Testis (tissue), 3 donors: ENCODE results near the gene GPR157. TPM values are rescaled to one million over a fixed set of nuclear protein-coding genes. Genes with fewer than 3 reads are reported as not detected.

Source experiments
- DNase-seq: peaks from one replicate; pipeline ENCODE4 v3.0.0-alpha.2; 2019
- H3K27ac ChIP-seq, 2 donors: fragments of 200-600 bp; sonication (generic); one replicate each; pipeline ENCODE4 v1.5.1; 2019
- H3K27me3 ChIP-seq: fragments of 200-600 bp; sonication (generic); one replicate; pipeline ENCODE4 v1.5.1; 2019
- H3K36me3 ChIP-seq: fragments of 200-600 bp; sonication (generic); one replicate; pipeline ENCODE4 v1.5.1; 2017; ENCODE audit warnings: low read depth; ENCODE audit errors: missing control alignments
- H3K4me1 ChIP-seq: fragments of 200-600 bp; sonication (generic); one replicate; pipeline ENCODE4 v1.5.1; 2019
- H3K4me3 ChIP-seq, 2 donors: fragments of 200-600 bp; sonication (generic); one replicate each; pipeline ENCODE4 v1.5.1; 2017 to 2019
- H3K9me3 ChIP-seq: fragments of 200-600 bp; sonication (generic); one replicate; pipeline ENCODE4 v1.5.1; 2017
- POLR2A ChIP-seq: fragments of 450-650 bp; IDR thresholded peaks from one replicate; pipeline ENCODE4 v1.6.1; 2017; ENCODE audit warnings: antibody characterized with exemption, mild to moderate bottlenecking, moderate library complexity
- WGBS, 2 donors: methylation state at CpG; one replicate each; pipeline ENCODE4 v1.1.5; 2018; 5-methylcytosine and 5-hydroxymethylcytosine counted together
- intact Hi-C: fragments of 100-400 bp; cut with DNase I; formaldehyde crosslinking; loops from one replicate; pipeline ENCODE4 v1.15.1; 2023; ENCODE audit warnings: low total_unique reads
- polyA plus RNA-seq: library from polyadenylated mRNA; stranded (reverse); fragments of 350-450 nt; fragmentation: Illumina TruSeq; extraction: RNeasy Lipid Tissue Mini Kit (QIAGEN cat#74804); gene quantifications from one replicate; pipeline ENCODE4 v1.2.3, GENCODE V29; 2014; ENCODE audit warnings: low read depth, low replicate concordance; ENCODE audit not compliant: insufficient read depth
- total RNA-seq, 2 donors: library from RNA; depleted of rRNA; stranded (reverse); fragments of >200 nt; gene quantifications; one replicate each; pipeline ENCODE4 v1.2.3, GENCODE V29; 2016
- TF ChIP-seq, protein P1 (sequence below), 3 experiments: fragments of 450-650 bp in 2 of 3; fragments of 200-600 bp in 1 of 3; sonication (generic) in 1 of 3; IDR thresholded peaks; one replicate each; pipeline ENCODE4 v1.5.1; 2016 to 2019; ENCODE audit warnings: antibody characterized with exemption in 3 of 3, mild to moderate bottlenecking in 2 of 3, moderate library complexity in 1 of 3

Gene GPR157
- total and polyA plus RNA-seq, 3 donors from 2014 or later = 4.1 to 11.7 (median 8.8) TPM

- no peak for TF ChIP-seq POLR2A
- TF ChIP-seq, protein P1, sequence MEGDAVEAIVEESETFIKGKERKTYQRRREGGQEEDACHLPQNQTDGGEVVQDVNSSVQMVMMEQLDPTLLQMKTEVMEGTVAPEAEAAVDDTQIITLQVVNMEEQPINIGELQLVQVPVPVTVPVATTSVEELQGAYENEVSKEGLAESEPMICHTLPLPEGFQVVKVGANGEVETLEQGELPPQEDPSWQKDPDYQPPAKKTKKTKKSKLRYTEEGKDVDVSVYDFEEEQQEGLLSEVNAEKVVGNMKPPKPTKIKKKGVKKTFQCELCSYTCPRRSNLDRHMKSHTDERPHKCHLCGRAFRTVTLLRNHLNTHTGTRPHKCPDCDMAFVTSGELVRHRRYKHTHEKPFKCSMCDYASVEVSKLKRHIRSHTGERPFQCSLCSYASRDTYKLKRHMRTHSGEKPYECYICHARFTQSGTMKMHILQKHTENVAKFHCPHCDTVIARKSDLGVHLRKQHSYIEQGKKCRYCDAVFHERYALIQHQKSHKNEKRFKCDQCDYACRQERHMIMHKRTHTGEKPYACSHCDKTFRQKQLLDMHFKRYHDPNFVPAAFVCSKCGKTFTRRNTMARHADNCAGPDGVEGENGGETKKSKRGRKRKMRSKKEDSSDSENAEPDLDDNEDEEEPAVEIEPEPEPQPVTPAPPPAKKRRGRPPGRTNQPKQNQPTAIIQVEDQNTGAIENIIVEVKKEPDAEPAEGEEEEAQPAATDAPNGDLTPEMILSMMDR (IDR thresholded peaks at IDR 0.05) = no peak
- no peak for DNase-seq
- no peaks in the 10 kb centered on the region for H3K27me3 ChIP-seq
- no peaks in the 10 kb centered on the region for H3K9me3 ChIP-seq
- no peaks in the 10 kb centered on the region for H3K36me3 ChIP-seq
- 43 to 61% methylated on average over 10 of the region's 10 CpGs for WGBS, 2 donors
- intact Hi-C loops = no loop called here
- H3K27ac ChIP-seq = no peak overlapping the region
- H3K4me3 ChIP-seq = no peak overlapping the region
- peaks cover 8% of the 10 kb centered on the region for H3K4me1 ChIP-seq
Observed at GRCh38 chr1:9135073-9135836, 6.4 kb upstream of the GPR157 start.

GRCh38 chr1:9133870-9134585 is 5.1 kb upstream of the GPR157 start:
- TF ChIP-seq, protein P1 (IDR thresholded peaks at IDR 0.05) = no peak
- TF ChIP-seq POLR2A = no peak
- H3K27ac ChIP-seq = no peak overlapping the region
- DNase-seq = no peak
- no peaks in the 10 kb centered on the region for H3K9me3 ChIP-seq
- no peaks in the 10 kb centered on the region for H3K27me3 ChIP-seq
- no peaks in the 10 kb centered on the region for H3K36me3 ChIP-seq
- H3K4me3 ChIP-seq = no peak overlapping the region
- intact Hi-C loops = no loop called here
- H3K4me1 ChIP-seq = peaks cover 8% of the 10 kb centered on the region
- WGBS, 2 donors = 48 to 53% methylated on average over 5 of the region's 5 CpGs

DNA sequence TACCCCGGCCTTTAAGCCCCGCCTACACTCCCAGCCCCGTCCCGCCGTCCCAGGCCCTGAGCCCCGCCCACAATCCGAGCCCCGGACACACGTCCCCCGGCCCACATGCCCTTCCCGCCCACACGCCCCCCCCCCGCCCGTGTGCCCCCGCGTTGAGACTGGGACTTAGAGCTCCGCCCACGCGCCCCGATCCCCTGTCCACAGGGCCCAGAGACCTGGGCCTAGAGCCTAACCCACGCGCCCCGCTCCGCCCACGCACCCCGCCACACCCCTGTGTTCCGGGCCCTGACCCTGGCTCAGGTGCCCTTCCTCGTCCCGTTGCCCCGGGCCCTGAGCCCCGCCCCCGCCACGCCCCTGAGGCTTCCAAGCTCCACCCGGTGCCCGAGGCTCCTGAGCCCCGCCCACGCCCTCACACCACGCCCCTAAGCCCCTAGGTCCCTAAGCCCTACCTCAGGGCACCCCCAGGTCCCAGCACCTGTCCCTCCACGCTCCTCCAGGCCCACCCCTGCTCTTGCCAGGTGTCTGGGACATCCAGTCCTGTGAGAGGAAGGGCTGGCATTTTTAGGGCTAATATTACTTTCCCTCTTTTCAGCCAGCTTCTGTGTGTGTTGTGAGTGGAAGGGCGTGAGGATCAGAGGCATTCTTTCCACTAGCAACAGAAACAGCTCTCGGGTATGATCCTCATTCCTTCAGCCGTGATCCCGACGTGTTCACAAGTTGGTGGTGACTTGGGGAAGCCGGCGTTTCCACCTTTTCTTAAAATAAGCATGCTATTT is 552 bp upstream of the GPR157 start:
- intact Hi-C loops = no loop called here
- no peaks in the 10 kb centered on the region for H3K9me3 ChIP-seq
- H3K27me3 ChIP-seq = no peaks in the 10 kb centered on the region
- H3K4me3 ChIP-seq = peak overlapping the region; percentile 66 to 76
- peaks cover 16% of the 10 kb centered on the region for H3K4me1 ChIP-seq
- DNase-seq = peak; percentile 92
- no peak for TF ChIP-seq POLR2A
- TF ChIP-seq, protein P1 (IDR thresholded peaks at IDR 0.05) = no peak
- WGBS, 2 donors = 3 to 5% methylated on average over 13 to 25 of the region's 46 CpGs
- no peaks in the 10 kb centered on the region for H3K36me3 ChIP-seq
- peak overlapping the region; percentile 84 to 93 for H3K27ac ChIP-seq

DNA sequence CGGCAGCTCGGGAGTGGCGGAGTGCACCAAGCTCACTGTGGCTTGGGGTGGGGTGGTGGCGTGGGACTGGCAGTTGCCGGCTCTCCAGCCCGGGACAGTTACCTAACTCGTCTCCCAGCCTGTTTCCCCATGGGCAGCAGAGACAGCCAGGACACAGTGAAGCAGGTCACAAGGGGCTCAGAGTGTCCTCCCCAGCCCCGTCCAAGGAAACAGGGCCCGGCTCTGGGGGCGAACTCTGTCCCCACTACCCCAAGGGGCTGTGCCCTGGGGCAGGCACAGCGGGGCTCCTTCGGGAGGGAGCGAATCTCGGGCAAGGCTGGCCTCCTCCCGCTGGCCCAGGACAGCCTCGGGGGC is 759 bp downstream of the GPR157 start:
- no peaks in the 10 kb centered on the region for H3K27me3 ChIP-seq
- no peak for TF ChIP-seq POLR2A
- TF ChIP-seq, protein P1 (IDR thresholded peaks at IDR 0.05) = no peak
- peaks cover 16% of the 10 kb centered on the region for H3K4me1 ChIP-seq
- peak; percentile 43 for DNase-seq
- peak overlapping the region; percentile 66 to 76 for H3K4me3 ChIP-seq
- no peaks in the 10 kb centered on the region for H3K9me3 ChIP-seq
- no peaks in the 10 kb centered on the region for H3K36me3 ChIP-seq
- intact Hi-C loops = no loop called here
- H3K27ac ChIP-seq = peak overlapping the region; percentile 42 to 93
- WGBS, 2 donors = 0 to 11% methylated on average over 2 to 14 of the region's 16 CpGs
